ENCODE data around the gene TUBA4A.
"Not testable (repeated sequence)": the region's sequence is repeated elsewhere in the genome, so short reads cannot be mapped to it uniquely, and the experiment has no call there.

The TUBA4A gene

GRCh38 chr2:219253753-219254589 lies at the start of gene TUBA4A:
Gene TUBA4A (minus strand): TSS chr2:219253918. CDS start chr2:219253858, 60 bp downstream.
- peak; percentile 71 for DNase-seq

DNA sequence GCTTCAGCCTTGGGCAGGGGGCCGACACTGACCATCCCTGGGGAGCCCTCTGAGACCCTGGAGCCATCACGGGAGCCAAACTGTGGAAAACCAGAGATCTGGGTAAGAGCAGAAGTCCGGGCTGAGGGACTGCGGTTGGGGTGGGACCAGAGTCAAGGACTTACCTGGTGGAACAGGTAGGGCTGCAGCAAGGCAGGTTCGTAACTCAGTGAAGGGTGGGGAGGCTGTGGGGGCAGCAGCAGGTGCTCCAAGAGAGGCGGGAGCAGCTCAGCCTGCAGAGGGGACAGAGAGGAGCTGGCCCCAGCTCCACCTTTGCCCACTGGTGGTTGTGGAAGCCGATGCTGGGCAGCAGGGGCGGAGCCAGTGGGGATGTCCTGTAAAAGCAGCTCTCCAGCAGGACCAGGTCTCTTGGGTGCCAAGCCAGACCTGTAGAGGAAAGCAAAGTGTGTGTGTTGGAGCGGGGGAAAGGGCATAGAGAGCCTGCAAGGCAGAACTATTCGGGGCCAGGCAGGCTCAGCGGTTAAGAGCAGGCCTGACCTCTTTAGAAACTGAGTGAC lies 48.8 kb upstream of the TUBA4A start:
- DNase-seq, result no peak

- DNase-seq, result no peak
Observed at GRCh38 chr2:219300022-219300421, 46.3 kb upstream of the TUBA4A start.

GRCh38 chr2:219299372-219299760 lies 45.6 kb upstream of the TUBA4A start:
- DNase-seq, result no peak

DNA sequence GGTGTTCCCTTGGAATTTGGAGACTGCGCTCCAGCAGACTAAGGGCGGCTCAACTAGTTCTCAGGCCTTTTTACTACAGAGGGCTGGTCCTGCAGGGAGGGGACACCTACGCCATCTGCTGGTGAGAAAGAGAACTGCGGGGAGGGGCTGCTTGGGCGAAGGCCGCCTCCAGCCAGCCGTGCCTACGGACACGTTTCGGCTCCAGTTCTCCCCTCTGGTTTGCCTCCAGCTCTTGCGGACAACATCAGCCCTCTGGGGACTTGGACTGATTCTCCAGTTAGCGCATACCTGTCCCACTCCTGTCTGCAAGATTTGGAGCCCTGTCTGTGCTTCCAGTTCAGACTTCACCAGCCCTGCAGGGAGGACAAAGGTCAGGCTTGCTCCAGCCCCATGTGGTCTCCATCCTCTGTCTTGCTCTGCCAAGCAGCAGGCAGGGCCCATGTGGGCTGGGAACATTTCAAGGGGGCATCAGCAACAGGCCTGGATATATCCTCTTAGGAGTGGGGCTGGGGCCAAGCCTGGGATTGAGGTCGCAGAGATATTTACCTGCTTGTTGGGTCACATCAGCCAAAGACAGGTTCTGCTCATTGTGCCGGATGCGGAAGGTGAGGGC lies 45.1 kb upstream of the TUBA4A start:
- peak; percentile 48 for DNase-seq

- DNase-seq, result no peak
Observed at GRCh38 chr2:219297766-219298456, 44.2 kb upstream of the TUBA4A start.

- DNase-seq, result no peak
Observed at GRCh38 chr2:219296631-219297391, 43.1 kb upstream of the TUBA4A start.

GRCh38 chr2:219296142-219296541 lies 42.4 kb upstream of the TUBA4A start:
- no peak for DNase-seq

- peak; percentile 73 for DNase-seq
Observed at GRCh38 chr2:219294356-219295351, 40.9 kb upstream of the TUBA4A start.

DNA sequence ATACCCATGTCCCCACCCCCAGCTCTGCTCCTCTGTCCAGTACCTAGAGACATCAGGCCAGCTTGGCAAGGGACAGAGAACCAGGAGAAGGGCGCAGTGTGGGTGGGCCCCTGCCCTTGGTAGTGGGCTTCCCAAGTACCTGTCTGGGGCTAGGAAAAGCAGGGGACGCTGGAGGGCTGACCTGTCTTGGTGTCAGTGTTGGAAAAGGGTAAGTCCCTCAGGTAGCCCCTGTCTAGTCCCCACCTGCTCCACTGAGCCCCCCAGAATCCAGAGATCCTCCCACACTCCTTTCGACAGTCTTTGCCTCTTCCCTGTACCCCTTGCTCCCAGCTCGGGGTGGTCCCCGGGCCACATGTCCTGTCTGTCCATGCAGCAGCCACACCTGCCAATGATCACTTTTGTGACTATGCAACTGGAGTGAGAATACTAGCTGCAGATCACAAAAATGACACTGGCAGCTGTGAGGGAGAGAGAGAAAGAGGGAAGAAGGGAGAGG lies 40.1 kb upstream of the TUBA4A start:
- DNase-seq, result no peak

GRCh38 chr2:219292616-219293015 lies 38.9 kb upstream of the TUBA4A start:
- no peak for DNase-seq

- no peak for DNase-seq
Observed at GRCh38 chr2:219291910-219292490, 38.3 kb upstream of the TUBA4A start.

DNA sequence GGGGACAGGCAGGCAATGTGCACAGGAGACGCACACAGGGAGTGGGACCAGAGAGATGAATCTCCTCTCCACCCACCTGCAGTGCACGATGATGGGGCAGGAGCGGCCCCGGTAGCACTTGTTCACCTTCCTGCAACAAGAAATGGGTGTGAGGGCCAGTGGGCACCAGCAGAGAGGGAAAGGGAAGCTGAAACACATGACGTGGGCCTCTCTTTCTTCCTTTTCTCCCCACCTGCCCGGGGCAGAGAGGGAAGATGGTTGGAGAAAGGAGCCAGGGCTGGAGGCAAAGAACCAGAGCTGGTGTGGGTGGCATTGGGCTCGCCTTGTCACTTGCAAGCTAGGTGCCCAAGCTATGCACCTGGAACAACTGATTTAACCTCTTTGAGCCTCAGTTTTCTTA lies 37.7 kb upstream of the TUBA4A start:
- DNase-seq, result no peak

- DNase-seq, result no peak
Observed at GRCh38 chr2:219290381-219291171, 36.9 kb upstream of the TUBA4A start.

GRCh38 chr2:219289537-219290361 lies 36.0 kb upstream of the TUBA4A start:
- DNase-seq, result no peak

GRCh38 chr2:219289195-219289536 lies 35.4 kb upstream of the TUBA4A start:
- DNase-seq, result no peak

GRCh38 chr2:219287580-219288265 lies 34.0 kb upstream of the TUBA4A start:
- no peak for DNase-seq

DNA sequence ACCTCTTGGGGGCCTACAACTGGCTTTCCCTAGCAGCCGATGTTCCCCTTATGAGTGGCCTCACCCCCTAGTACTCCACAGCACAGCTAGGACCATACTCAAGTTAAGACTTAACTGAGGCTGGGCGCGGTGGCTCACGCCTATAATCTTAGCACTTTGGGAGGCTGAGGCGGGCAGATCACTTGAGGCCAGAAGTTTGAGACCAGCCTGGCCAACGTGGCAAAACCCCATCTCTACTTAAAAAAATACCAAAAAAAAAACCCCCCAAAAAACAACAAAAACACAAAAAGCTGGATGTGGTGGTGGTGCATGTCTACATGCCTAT lies 33.4 kb upstream of the TUBA4A start:
- DNase-seq, result not testable (repeated sequence)
